ENCODE measurements around the gene DEFB123.

The DEFB123 gene

GRCh38 chr20:31484001-31484400 is 43.6 kb downstream of the DEFB123 start:
- TF ChIP-seq, protein P1, sequence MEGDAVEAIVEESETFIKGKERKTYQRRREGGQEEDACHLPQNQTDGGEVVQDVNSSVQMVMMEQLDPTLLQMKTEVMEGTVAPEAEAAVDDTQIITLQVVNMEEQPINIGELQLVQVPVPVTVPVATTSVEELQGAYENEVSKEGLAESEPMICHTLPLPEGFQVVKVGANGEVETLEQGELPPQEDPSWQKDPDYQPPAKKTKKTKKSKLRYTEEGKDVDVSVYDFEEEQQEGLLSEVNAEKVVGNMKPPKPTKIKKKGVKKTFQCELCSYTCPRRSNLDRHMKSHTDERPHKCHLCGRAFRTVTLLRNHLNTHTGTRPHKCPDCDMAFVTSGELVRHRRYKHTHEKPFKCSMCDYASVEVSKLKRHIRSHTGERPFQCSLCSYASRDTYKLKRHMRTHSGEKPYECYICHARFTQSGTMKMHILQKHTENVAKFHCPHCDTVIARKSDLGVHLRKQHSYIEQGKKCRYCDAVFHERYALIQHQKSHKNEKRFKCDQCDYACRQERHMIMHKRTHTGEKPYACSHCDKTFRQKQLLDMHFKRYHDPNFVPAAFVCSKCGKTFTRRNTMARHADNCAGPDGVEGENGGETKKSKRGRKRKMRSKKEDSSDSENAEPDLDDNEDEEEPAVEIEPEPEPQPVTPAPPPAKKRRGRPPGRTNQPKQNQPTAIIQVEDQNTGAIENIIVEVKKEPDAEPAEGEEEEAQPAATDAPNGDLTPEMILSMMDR (IDR thresholded peaks at IDR 0.05; ENCODE audit: control extremely low read depth, extremely low read depth, low read depth, missing control alignments) = no peak
- POLR2A ChIA-PET = no interaction called here
- CTCF ChIA-PET = no interaction called here
- DNase-seq (ENCODE audit: extremely low spot score) = no peak

DNA sequence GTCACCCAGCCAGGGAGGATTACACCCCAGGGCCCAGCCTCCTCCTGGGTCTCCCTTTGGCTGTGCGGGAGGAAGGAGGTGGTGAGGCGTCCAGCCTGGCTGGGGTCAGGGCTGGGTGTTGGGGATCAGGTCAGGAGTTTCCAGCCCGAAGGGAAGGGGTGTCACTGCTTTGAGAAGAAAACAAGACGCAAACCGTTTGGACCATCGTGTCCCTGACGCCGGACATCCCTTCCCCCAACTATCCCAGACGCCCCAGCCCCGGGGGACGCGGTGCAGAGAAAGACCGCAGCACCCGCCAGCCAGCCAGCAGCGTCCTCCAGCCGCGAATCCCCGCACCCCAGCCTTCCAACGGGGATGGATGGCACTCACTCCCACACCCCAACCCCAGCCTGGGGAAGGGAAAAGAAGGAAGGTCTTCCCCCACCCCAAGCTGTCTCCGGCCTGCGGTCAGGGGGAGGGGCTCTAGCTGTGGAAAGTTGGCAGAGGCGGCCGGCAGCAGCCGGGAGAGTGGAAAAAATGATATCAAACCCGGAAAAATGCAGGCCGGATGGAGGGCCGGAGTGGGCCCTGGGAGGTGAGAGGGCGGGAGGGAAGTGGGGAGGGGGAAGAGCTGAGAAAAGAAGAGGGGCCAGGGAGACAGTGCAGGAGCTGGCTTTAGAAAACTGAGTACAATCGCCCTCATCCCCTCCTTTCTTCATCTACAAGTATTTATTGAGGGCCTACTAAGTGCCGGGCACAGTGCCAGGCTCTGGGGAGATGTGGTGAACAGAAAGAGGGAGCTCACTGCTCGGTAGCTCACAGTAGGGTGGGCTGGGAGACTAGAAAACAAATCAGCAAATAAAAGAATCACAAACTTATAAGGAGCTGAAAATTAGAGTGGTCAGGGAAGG is 45.3 kb downstream of the DEFB123 start:
- CTCF ChIA-PET = interaction anchor here (0.9 to 2.8 kb wide), 3 partner anchors 10 to 18 kb away, joined by 3 to 8 read pairs (median 7); partner anchors contain the start of genes DEFB124 and REM1
- no peak for DNase-seq (ENCODE audit: extremely low spot score)
- POLR2A ChIA-PET = no interaction called here
- TF ChIP-seq, protein P1 (IDR thresholded peaks at IDR 0.05; ENCODE audit: control extremely low read depth, extremely low read depth, low read depth, missing control alignments) = no peak

GRCh38 chr20:31488115-31488514 is 47.7 kb downstream of the DEFB123 start:
- ChIA-PET CTCF (interaction anchor here (1.4 to 5.9 kb wide), 3 partner anchors 13 to 20 kb away, joined by 4 to 50 read pairs (median 8); partner anchors contain the start of genes DEFB124 and REM1), POLR2A (no interaction called here)
- no peak for DNase-seq (ENCODE audit: extremely low spot score)
- TF ChIP-seq, protein P1 (IDR thresholded peaks at IDR 0.05; ENCODE audit: control extremely low read depth, extremely low read depth, low read depth, missing control alignments) = no peak

DNA sequence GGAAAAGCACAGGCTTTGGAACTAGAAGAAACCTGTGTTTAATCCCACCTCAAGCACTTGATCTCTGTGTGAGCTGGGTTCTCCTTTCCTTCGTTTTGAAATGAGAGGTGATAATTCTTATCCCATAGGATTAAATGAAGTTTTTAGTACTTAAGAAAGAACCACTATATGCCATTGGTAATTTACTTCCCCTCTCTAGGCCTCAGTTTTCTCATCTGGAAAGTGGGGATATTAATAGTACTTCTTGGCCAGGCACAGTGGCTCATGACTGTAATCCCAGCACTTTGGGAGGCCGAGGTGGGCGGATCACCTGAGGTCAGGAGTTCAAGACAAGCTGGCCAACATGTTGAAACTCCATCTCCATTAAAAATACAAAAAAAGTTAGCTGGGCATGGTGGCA is 48.7 kb downstream of the DEFB123 start:
- CTCF ChIA-PET = interaction anchor here (0.7 to 5.9 kb wide), 4 partner anchors 14 to 29 kb away, joined by 3 to 50 read pairs (median 4); no protein-coding TSS in a partner anchor
- TF ChIP-seq, protein P1 (IDR thresholded peaks at IDR 0.05; ENCODE audit: control extremely low read depth, extremely low read depth, low read depth, missing control alignments) = no peak
- no peak for DNase-seq (ENCODE audit: extremely low spot score)
- POLR2A ChIA-PET = no interaction called here

DNA sequence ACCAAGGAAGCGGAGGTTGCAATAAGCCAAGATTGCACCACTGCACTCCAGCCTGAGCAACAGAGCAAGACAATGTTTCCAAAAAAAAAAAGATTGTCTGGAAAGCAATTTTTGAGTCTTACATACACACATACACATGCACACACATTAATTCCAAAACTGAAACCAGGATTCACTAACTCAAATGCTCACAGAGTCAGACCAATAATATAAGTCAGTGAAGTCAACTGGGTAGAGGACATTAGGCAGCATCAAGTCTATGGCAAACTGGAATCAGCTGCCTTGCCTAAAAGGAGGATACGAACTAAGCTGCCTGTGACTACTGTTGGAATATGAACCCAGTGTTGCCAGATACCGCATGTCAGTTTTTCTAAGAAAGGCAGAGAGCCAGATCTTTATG is 50.3 kb downstream of the DEFB123 start:
- ChIA-PET POLR2A (no interaction called here), CTCF (interaction anchor here (5.9 kb wide), 1 partner anchor 12 kb away, joined by 50 read pairs; no protein-coding TSS in a partner anchor)
- no peak for DNase-seq (ENCODE audit: extremely low spot score)
- TF ChIP-seq, protein P1 (IDR thresholded peaks at IDR 0.05; ENCODE audit: control extremely low read depth, extremely low read depth, low read depth, missing control alignments) = no peak

GRCh38 chr20:31494131-31494530 is 53.7 kb downstream of the DEFB123 start:
- TF ChIP-seq, protein P1 (IDR thresholded peaks at IDR 0.05; ENCODE audit: control extremely low read depth, extremely low read depth, low read depth, missing control alignments) = no peak
- POLR2A ChIA-PET = no interaction called here
- CTCF ChIA-PET = no interaction called here
- no peak for DNase-seq (ENCODE audit: extremely low spot score)
